Neuronal stem cell (in vitro differentiated cells): ENCODE data around the gene ANKRD28.

ENCODE experiments used
- DNase-seq: peaks from one replicate; pipeline ENCODE4 v3.0.0-alpha.2; 2013; ENCODE audit warnings: low spot score
- H2AFZ ChIP-seq: one replicate; pipeline ENCODE4 v1.6.1; 2013; ENCODE audit warnings: mild to moderate bottlenecking, low read length, inconsistent platforms
- H2AK5ac ChIP-seq: 2 replicates; pipeline ENCODE4 v1.6.1; 2013; ENCODE audit warnings: low read depth, mild to moderate bottlenecking, inconsistent platforms, low read length, moderate library complexity, mixed read lengths
- H2BK120ac ChIP-seq: 2 replicates; pipeline ENCODE4 v1.6.1; 2013; ENCODE audit warnings: low read depth, mild to moderate bottlenecking, inconsistent platforms, low read length, moderate library complexity, mixed read lengths
- H2BK12ac ChIP-seq: one replicate; pipeline ENCODE4 v1.6.1; 2013; ENCODE audit warnings: low read length, inconsistent platforms
- H2BK15ac ChIP-seq: 2 replicates; pipeline ENCODE4 v1.6.1; 2013; ENCODE audit warnings: mild to moderate bottlenecking, low read length, inconsistent platforms, mixed read lengths
- H2BK5ac ChIP-seq: one replicate; pipeline ENCODE4 v1.6.1; 2013; ENCODE audit warnings: inconsistent platforms, mild to moderate bottlenecking, low read length, moderate library complexity
- H3K14ac ChIP-seq: one replicate; pipeline ENCODE4 v1.6.1; 2013; ENCODE audit warnings: low read length, inconsistent platforms
- H3K18ac ChIP-seq: 2 replicates; pipeline ENCODE4 v1.6.1; 2013; ENCODE audit warnings: low read length, inconsistent platforms
- H3K23ac ChIP-seq: 2 replicates; pipeline ENCODE4 v1.6.1; 2013; ENCODE audit warnings: low read depth, mild to moderate bottlenecking, mixed read lengths, low read length, inconsistent platforms; ENCODE audit not compliant: poor library complexity
- H3K27ac ChIP-seq: replicated peaks from 3 replicates; pipeline ENCODE4 v1.5.1; 2013; ENCODE audit warnings: low read length, inconsistent platforms
- H3K27me3 ChIP-seq, 3 experiments: 2 replicates each; pipeline ENCODE4 v1.6.1; 2013; ENCODE audit warnings: low read length in 3 of 3, mild to moderate bottlenecking in 2 of 3, inconsistent platforms in 1 of 3, low read depth in 1 of 3, mixed read lengths in 1 of 3, moderate library complexity in 1 of 3; ENCODE audit not compliant: control insufficient read depth in 3 of 3, insufficient read depth in 3 of 3
- H3K36me3 ChIP-seq, 2 donors: replicated peaks in 1 of 2; 2 replicates each; pipeline ENCODE4 v1.6.1; 2013; ENCODE audit warnings: low read length in 2 of 2; ENCODE audit not compliant: control insufficient read depth in 2 of 2, insufficient read depth in 2 of 2
- H3K4ac ChIP-seq: 2 replicates; pipeline ENCODE4 v1.6.1; 2013; ENCODE audit warnings: inconsistent platforms, mild to moderate bottlenecking, low read length, moderate library complexity
- H3K4me1 ChIP-seq, 2 donors: 1 replicate in 1 of 2; 2 replicates in 1 of 2; pipeline ENCODE4 v1.6.1; 2013; ENCODE audit warnings: low read length in 2 of 2, low read depth in 1 of 2; ENCODE audit not compliant: control insufficient read depth in 2 of 2, insufficient read depth in 1 of 2
- H3K4me2 ChIP-seq: one replicate; pipeline ENCODE4 v1.6.1; 2013; ENCODE audit warnings: mild to moderate bottlenecking, low read length, inconsistent platforms; ENCODE audit not compliant: insufficient read depth, poor library complexity, severe bottlenecking
- H3K4me3 ChIP-seq, 2 donors: 2 replicates each; pipeline ENCODE4 v1.5.1; 2013; ENCODE audit warnings: low read length in 2 of 2, mild to moderate bottlenecking in 2 of 2, inconsistent platforms in 1 of 2, moderate library complexity in 1 of 2
- H3K79me1 ChIP-seq: one replicate; pipeline ENCODE4 v1.6.1; 2013; ENCODE audit warnings: low read depth, mild to moderate bottlenecking, inconsistent platforms, low read length, moderate library complexity
- H3K9ac ChIP-seq: one replicate; pipeline ENCODE4 v1.6.1; 2013; ENCODE audit warnings: mild to moderate bottlenecking, low read depth, low read length, inconsistent platforms; ENCODE audit not compliant: poor library complexity
- H3K9me3 ChIP-seq, 2 donors: replicated peaks in 1 of 2; 2 replicates each; pipeline versions ENCODE3 to v1.6.1; 2013; ENCODE audit warnings: low read length in 2 of 2, mild to moderate bottlenecking in 2 of 2, inconsistent platforms in 1 of 2, low read depth in 1 of 2, mixed read lengths in 1 of 2, moderate library complexity in 1 of 2; ENCODE audit not compliant: control insufficient read depth in 2 of 2, insufficient read depth in 1 of 2
- H4K8ac ChIP-seq: one replicate; pipeline ENCODE4 v1.6.1; 2013; ENCODE audit warnings: low read depth, mild to moderate bottlenecking, inconsistent platforms, low read length, moderate library complexity
- H4K91ac ChIP-seq: one replicate; pipeline ENCODE4 v1.6.1; 2013; ENCODE audit warnings: low read length, low read depth, mild to moderate bottlenecking, inconsistent platforms; ENCODE audit not compliant: poor library complexity
- WGBS, 2 donors: extraction: QIAGEN DNeasy Blood & Tissue Kit; methylation state at CpG; one replicate each; pipeline ENCODE4 v1.1.7; 2013; ENCODE audit warnings: missing lambda C conversion rate in 2 of 2, mixed read lengths in 1 of 2; ENCODE audit not compliant: insufficient read length in 2 of 2, insufficient replicate concordance in 1 of 2; ENCODE audit errors: extremely low coverage in 2 of 2; 5-methylcytosine and 5-hydroxymethylcytosine counted together

Gene ANKRD28

GRCh38 chr3:15707779-15708178 is 90.0 kb downstream of the ANKRD28 start:
- Histone ChIP-seq H3K4me3 (no peak overlapping the region), H3K4me1 (peaks cover 0 to 3% of the 10 kb centered on the region in 2 donors), H2BK5ac (no peak overlapping the region), H3K4ac (no peak overlapping the region), H4K8ac (no peak overlapping the region), H2BK12ac (no peak overlapping the region), H3K14ac (no peak overlapping the region), H2BK15ac (no peak overlapping the region), H3K9ac (no peak overlapping the region), H3K23ac (no peak overlapping the region), H3K79me1 (no peaks in the 10 kb centered on the region), H2AFZ (no peak overlapping the region), H3K18ac (no peak overlapping the region), H2AK5ac (no peak overlapping the region), H2BK120ac (no peak overlapping the region), H3K4me2 (no peak overlapping the region), H3K27me3 (no peaks in the 10 kb centered on the region), H3K27ac (no peak overlapping the region), H3K36me3 (peaks cover 5 to 61% of the 10 kb centered on the region in 2 donors), H4K91ac (no peak overlapping the region), H3K9me3 (no peaks in the 10 kb centered on the region)
- WGBS, 2 donors = no CpG with 5 or more reads among the region's 1 CpG
- DNase-seq = no peak

DNA sequence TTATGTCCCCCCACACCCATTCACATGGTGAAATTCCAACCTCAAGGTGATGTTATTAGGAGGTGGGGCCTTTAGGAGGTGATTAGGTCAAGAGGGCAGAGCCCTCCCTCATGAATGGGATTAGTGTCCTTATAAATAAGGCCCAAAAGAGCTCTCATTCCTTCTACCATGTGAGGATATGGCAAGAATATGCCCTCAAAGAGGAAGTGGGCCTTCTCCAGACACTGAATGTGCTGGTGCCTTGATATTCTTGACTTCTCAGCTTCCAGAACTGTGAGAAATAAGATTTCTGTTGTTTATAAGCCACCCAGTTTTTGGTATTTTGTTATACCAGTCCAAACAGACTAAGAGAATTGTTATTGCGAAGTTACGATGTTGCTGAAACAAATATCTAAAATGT is 94.4 kb downstream of the ANKRD28 start:
- no peak overlapping the region for H3K4ac ChIP-seq
- no peak overlapping the region for H3K4me2 ChIP-seq
- H3K4me1 ChIP-seq = peaks cover 0 to 3% of the 10 kb centered on the region in 2 donors
- H2BK15ac ChIP-seq = no peak overlapping the region
- H3K79me1 ChIP-seq = no peaks in the 10 kb centered on the region
- no peak overlapping the region for H4K91ac ChIP-seq
- no peak overlapping the region for H2AFZ ChIP-seq
- no peak overlapping the region for H2BK5ac ChIP-seq
- H3K27ac ChIP-seq = no peak overlapping the region
- H2BK120ac ChIP-seq = no peak overlapping the region
- H3K9me3 ChIP-seq = no peaks in the 10 kb centered on the region
- no peak overlapping the region for H3K14ac ChIP-seq
- H3K27me3 ChIP-seq = no peaks in the 10 kb centered on the region
- H3K23ac ChIP-seq = no peak overlapping the region
- H3K9ac ChIP-seq = no peak overlapping the region
- WGBS, 2 donors = no CpG with 5 or more reads among the region's 2 CpGs
- H2AK5ac ChIP-seq = no peak overlapping the region
- no peak overlapping the region for H4K8ac ChIP-seq
- no peak overlapping the region for H3K4me3 ChIP-seq
- H3K18ac ChIP-seq = no peak overlapping the region
- peaks cover 2 to 21% of the 10 kb centered on the region in 2 donors for H3K36me3 ChIP-seq
- H2BK12ac ChIP-seq = no peak overlapping the region
- no peak for DNase-seq

GRCh38 chr3:15694628-15695027 is 103.2 kb downstream of the ANKRD28 start:
- Histone ChIP-seq H3K9me3 (no peaks in the 10 kb centered on the region), H2BK15ac (no peak overlapping the region), H3K27ac (no peak overlapping the region), H3K36me3 (peaks cover 2 to 45% of the 10 kb centered on the region in 2 donors), H3K27me3 (no peaks in the 10 kb centered on the region), H2BK120ac (no peak overlapping the region), H2AFZ (no peak overlapping the region), H3K4me3 (no peak overlapping the region), H3K4me2 (no peak overlapping the region), H3K4me1 (peaks cover 0 to 2% of the 10 kb centered on the region in 2 donors), H3K4ac (no peak overlapping the region), H2BK12ac (no peak overlapping the region), H4K91ac (no peak overlapping the region), H4K8ac (no peak overlapping the region), H3K9ac (no peak overlapping the region), H2AK5ac (no peak overlapping the region), H3K18ac (no peak overlapping the region), H2BK5ac (no peak overlapping the region), H3K79me1 (no peaks in the 10 kb centered on the region), H3K14ac (no peak overlapping the region), H3K23ac (no peak overlapping the region)
- DNase-seq = no peak
- WGBS, 2 donors = no CpG with 5 or more reads among the region's 1 CpG

- Histone ChIP-seq H3K79me1 (no peaks in the 10 kb centered on the region), H3K36me3 (peaks cover 2 to 58% of the 10 kb centered on the region in 2 donors), H2BK120ac (no peak overlapping the region), H2BK5ac (no peak overlapping the region), H2AK5ac (no peak overlapping the region), H3K23ac (no peak overlapping the region), H2AFZ (no peak overlapping the region), H2BK15ac (no peak overlapping the region), H3K14ac (no peak overlapping the region), H3K4ac (no peak overlapping the region), H3K4me2 (no peak overlapping the region), H3K9ac (no peak overlapping the region), H3K9me3 (no peaks in the 10 kb centered on the region), H2BK12ac (no peak overlapping the region), H3K4me1 (peaks cover 0 to 2% of the 10 kb centered on the region in 2 donors), H4K91ac (no peak overlapping the region), H3K4me3 (no peak overlapping the region), H3K18ac (no peak overlapping the region), H3K27ac (no peak overlapping the region), H3K27me3 (no peaks in the 10 kb centered on the region), H4K8ac (no peak overlapping the region)
- no CpG with 5 or more reads among the region's 1 CpG for WGBS, 2 donors
- DNase-seq = no peak
These were observed 104.4 kb downstream of the ANKRD28 start for GRCh38 chr3:15693355-15693754.
